ENCODE data around the gene CFAP206.
A peak's percentile ranks its signal among the peaks of the same experiment; 100 is the strongest.

Gene CFAP206, protein sequence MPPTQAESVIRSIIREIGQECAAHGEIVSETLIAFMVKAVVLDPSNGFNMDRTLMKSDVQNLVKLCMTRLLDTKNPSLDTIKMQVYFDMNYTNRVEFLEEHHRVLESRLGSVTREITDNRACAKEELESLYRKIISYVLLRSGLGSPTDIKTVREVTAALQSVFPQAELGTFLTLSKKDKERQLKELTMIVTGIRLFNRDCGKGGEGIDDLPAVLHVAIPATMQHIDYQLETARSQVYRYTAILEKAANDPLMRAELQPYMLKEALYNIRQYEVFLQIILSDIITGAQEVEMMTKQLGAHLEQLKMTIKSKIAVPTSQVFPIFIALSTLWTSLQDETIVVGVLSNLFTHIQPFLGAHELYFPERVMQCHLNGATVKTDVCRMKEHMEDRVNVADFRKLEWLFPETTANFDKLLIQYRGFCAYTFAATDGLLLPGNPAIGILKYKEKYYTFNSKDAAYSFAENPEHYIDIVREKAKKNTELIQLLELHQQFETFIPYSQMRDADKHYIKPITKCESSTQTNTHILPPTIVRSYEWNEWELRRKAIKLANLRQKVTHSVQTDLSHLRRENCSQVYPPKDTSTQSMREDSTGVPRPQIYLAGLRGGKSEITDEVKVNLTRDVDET

DNA sequence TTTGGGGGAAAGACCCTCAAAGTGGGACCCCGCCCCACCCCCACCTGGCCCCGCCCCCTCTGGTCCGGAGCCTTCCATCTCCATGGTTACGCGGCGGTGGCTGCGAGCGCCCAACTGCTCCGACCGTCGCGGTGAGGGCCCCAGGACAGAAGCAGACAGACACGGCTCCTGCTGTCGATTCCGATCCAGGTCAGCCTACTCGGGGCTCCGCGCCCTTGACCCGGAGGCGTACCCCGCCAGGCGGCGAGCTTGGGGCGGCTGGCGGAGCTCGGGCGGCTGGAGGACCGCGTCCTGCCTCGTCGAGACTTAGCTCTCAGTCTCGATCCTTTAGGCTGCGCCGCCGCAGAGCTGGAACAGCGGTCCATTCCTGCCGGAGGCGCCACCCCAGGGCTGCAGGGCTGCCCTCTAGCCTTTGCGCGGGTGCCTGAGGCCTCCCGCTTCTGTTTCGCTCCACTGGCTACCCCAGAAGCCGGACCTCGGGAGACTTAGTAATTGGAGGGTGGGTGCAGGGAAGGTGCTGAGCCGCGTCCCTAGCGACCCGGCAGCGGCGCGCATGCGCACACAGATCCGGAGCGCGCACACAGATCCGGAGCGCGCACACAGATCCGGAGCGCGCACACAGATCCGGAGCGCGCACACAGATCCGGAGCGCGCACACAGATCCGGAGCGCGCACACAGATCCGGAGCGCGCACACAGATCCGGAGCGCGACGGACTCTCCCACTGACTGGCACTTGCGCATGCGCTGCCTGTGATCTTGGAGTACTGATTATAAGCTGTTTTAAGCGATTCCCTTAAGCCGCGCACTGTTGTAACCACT lies at the start of gene CFAP206:
Gene CFAP206 (plus strand): TSS at position 72 of the 820 bp plus-strand sequence. CDS start 1,868 bp downstream, outside the sequence.
- DNase-seq = peak; percentile 13

DNA sequence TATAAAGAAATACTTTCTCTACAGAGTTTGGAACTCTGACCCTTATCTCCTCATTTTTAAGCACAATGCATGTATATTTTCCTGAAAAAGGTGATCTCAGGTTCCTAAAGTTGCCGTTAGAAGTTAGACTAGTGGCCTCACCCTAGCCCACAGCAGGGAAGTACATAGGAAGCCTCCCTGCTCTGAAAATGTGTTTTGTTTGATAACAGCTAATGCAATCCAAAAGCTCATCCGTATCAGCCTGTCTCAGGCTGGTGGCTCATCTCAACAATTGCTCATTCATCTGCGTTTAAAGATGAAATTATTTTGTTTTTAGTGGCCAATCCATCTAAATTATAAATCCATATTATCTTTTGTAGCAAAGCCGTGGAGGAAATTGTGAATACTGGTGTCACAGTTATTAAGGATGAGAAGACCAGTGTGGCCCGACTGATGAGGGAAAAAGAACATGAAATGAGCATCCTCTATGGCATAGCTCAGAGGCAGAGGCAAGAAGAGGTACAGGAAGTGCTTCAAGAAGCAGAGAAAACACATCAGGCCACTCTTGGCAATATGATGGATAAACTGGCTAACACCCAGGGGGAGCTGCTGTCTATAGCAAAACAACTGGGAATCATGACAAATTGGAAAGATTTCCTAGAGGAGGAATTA lies 43.0 kb upstream of the CFAP206 start:
- DNase-seq = no peak

DNA sequence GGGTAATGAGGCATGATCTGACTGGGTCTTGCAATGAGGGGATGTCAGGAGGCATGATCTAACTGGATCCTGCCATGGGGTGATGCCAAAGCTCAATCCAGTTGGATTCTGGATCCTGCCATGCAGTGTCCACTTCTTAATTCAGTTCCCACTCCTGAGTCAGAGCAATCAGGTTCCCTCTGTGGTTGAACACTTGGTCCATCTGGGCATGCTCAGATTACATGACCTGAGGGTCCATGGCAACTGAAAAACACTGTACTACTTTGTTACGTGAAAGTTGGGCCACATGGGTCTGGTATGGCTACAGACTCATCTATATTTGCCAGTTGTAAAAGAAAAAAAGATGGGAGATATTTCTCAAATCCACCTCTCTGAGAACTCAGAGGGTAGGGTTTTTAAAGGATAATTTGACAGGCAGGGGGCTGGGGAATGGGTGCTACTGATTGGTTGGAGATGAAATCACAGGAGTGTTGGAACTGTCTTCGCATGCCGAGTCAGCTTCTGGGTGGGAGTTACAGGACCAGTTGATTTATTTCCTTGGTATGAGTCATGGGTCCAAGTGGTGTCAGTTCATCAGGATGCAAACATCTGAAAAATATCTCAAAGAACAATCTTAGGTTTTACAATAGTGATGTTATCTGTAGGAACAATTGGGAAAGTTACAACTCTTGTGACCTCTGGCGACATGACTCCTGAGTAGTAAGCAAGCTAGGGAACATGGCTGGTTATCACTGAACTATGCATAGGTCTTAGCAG lies 41.5 kb upstream of the CFAP206 start:
- no peak for DNase-seq

DNA sequence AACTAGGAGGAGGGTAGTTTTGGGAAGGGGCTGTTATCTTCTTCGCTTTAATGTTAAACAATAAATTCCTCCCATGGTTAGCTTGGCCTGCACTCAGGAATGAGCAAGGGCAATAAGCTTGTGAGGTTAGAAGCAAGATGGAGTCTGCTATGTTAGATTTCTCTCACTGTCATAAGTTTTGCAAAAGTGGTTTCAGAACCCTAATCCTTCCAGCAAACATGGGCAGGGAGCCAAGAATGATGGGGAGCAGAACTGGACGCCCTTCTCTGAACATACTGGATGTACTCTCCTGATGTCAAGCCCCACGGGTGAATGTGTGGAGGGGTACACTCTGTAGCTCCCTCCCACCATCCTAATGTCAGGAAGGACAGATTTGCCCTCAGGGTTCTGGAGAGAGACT lies 40.9 kb upstream of the CFAP206 start:
- DNase-seq = no peak

DNA sequence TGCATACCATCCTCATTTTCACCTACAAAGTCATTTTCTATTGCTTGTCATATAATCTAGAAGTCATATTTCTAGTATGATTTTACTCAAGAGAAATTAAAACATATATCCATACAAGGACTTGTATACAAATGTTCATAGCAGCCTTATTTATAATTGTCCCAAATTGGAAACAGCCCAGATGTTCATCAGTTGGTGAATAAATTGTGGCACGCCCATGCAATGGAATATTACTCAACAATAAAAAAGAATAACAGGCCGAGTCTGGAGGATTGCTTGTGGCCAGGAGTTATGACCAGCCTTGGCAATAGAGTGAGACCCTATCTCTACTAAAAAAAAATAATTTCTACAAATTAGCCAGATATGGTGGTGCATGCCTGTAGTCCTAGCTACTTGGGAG lies 34.4 kb upstream of the CFAP206 start:
- DNase-seq = no peak

DNA sequence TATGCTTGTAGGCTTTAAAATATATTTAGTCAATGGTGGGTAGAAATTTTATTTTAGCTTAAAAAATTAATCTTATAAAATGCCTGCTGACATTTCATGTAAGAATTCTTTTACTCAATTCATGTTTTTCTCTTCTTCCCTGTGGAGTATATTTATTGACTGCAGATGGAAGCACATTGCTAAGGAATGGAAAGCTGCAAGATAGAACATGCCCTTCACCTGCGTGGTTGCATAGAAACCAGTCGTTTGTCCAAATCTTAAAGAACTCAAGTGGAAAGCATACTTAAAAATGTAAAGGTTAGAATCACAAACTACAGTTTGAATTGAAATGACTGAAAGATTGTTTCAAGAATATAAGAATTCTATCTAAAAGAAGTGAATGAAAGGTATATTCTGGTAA lies 32.5 kb upstream of the CFAP206 start:
- DNase-seq = no peak

DNA sequence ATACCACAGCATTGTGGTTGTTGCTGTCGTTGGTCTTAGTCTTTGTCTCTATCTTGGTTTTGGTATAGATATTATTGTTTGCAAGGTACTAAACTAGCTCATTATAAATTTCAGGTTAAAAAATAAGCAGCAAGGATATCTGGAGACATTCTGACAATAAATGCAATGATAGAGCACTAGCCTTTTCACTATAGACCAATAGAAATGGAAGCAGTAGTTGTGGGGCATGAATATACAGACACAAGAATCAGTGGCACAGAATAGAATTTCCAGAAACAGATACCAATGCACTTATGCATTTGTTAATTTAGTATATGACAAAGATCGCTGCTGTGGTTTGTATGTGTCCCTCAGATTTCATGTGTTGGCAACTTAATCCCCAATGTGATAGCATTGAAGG lies 31.1 kb upstream of the CFAP206 start:
- DNase-seq = no peak

DNA sequence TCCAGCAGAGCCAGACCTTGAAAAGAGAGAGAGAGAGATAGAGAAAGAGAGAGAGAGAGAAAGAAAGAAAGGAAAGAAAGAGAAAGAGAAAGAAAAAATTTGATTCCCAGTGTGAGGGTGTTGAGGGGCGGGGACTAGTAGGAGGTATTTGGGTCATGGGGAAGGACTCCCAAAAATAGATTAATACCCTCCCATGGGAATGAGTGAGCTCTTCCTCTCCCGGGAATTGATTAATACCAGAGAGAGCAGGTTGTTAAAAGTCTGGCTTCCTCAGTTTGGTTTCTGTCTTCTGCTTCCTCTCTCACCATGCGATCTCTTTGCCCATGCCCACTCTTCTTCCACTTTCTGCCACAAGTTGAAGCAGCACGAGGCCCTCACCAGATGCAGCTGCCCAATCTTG lies 28.8 kb upstream of the CFAP206 start:
- DNase-seq = no peak

DNA sequence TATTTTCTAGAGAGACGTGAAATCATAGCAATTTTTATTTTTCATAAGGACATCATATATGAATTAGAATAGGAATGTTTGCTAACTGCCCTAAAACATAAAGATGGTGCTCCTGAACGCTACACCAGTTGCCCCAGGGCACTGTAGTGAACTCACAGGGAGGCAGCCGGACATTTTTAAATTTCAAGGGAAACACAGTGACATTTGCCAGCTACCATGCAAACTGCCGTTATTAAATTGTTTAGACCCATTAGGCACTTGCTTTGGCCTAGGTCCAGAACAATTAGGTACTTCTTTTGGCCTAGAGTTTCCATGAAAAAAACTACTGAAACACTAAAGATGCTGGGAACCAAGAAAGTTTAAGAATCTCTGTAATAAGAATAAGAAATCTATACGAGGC lies 24.9 kb upstream of the CFAP206 start:
- no peak for DNase-seq

DNA sequence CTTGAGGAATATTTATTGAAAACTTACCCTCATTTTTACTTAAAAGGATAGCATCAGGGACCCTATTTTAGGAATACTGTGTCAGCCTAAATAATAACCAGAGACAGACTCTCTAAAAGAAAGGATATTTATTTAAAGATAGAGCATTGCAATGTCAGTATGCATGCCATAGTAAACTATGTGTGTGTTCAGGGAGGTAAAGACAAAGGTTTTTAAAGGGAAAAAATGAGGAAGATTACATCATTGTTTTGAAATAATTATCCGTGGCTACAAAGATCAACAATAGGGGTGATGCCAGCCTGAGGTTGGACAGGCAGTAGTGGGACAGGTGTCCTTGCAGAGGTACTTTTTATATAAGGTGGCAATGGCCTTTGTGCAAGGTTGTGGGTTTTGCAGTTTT lies 23.7 kb upstream of the CFAP206 start:
- no peak for DNase-seq

DNA sequence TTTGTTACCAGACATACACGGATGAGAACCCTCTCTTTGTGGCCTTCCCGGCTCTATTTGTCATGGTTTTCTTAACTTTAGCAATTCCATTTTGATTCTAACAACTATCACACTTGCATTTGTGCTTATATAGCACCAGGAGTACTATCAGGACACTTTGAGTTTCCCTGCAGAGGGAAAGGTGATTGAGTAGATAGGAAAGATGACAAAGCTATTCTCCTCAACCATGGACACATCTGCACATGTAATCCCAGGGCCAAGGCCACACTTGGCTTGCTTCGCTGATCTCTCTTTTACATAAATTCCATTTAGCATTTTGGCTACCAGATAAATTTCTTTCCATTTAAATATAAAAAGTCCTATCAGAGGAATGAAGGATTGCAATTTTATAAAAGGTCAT lies 23.3 kb upstream of the CFAP206 start:
- no peak for DNase-seq

DNA sequence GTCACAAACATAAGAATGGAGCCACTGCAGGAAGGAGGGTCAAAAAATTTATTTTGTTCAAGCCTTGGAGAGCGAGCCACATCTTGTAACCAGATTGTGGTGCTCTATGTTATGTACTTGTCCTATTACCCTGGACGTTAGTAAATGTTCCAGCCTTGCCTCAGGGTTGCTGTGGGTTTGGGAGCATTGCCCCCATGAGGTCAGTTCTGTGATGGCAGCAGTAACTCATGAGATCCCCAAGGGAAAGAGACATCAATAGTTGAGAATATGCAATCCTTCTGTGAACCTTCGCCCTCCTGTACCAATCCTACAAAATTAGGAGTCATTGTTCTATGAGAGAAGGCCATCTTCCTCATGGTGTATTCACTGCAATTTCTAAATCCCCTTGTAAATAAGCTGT lies 16.4 kb upstream of the CFAP206 start:
- DNase-seq = no peak

DNA sequence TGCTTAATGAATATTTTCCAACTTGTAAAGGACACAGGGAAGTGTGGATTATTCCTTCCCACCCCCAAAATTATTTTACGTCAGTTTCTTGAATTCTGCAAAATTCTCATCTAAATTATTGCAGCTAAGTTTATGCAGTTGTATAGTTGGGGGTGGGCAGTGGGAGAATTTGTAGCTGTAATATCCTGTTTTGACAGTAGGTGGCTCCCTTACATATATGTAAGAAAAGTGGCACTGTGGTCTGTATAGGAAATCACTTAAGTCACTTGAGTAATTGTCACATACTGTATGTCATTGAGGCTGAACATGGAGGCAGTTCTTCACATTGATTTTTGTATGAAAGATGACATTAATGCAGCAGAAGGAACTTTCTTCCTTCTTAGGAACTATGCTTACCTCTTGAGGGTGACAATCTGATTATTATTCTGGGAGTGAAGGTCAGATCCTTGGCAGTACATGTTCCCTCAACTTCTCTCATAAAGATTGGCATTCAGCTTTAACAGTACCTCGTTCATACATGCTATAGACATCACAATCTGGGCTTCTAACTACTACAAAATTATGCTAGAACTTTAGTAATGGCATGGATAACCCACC lies 14.6 kb upstream of the CFAP206 start:
- DNase-seq = no peak

DNA sequence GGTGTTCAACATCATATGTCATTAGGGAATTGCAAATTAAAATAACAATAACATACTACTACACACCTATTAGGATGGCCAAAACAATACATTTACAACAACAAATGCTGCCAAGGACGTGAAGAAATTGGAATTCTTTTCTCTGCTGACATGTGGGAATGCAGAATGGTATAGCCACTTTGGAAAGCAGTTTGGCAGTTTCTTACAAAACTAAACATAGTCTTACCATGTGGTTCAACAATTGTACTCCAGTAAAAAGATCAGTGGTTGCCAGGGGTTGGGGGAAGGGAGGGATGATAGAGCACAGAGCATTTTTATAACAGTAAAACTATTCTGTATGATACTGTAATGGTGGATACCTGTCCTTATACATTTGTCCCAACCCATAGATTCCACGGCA lies 12.3 kb upstream of the CFAP206 start:
- DNase-seq = no peak

DNA sequence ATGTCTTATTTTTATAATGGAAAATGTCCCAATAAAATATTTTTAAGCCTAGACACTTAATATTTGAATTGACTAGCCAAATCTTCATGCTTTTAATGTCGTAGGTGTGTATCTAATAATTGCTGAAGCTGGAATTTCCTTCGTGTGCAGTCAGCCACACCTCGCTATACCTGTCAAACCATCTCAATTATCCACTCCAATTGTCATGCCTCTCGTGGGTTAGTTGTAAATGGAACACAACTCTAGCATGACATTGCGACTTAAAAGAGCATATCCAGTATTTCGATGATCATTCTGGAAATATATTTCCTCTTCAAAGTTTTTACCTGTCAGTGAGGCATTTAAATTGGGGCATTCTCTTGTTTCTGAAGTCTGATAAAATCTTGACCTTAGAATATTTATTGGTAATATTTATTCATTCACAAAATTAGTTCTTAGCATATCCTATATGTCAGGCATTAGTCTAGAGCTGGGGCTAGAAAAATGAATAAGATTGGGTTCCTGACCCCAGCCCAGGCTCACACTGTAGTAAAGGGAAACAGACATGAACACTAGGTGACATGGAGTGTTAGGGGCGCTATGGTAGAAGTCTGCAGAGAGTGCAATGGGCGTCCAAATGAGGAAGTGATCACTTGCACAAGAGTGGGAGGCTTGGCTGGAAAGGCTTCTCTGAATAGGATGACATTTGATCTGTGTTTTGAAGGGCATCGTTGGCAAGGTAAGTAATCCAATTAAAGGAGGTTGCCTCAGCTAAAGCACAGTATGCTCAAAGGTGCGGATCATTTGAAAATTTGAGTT lies 11.0 kb upstream of the CFAP206 start:
- DNase-seq = no peak

DNA sequence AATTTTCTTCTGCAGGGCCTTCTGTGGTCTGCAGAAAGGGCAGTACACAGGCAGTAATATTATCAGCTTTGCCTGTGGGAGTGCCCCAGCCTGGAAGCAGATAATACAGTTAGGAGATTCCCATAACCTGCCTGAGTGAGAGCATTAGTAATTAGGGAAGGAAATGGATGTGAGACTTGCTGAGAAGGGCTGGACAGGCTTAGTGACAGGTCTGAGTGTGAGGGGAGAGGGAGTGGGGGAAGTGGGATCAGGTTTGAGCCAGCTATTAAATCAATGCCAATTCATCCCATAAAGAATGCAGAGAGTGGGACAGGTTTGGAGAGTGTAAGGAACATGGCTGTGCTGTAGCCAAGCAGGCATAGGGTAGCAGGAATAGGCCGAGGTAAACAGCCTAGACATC lies 10.1 kb upstream of the CFAP206 start:
- no peak for DNase-seq

DNA sequence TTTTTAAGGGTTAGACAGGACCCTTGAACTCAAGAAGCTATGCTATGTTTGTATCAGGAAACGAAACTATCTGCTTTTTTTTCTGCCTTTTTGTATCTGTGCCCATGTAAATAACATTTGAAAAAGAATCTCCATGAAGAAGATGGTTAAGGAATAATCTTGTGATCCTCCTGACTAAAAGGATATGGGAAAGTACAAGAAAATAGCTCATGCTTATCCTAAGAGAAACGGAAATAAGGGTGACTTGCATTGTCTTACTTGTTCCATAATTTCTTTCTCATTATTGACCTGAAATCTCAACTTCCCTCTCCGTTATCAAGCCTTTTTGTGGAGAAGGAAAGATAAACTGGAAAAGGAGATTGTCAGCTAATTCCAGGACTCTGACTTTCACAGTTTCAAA lies 5.9 kb upstream of the CFAP206 start:
- DNase-seq = no peak

DNA sequence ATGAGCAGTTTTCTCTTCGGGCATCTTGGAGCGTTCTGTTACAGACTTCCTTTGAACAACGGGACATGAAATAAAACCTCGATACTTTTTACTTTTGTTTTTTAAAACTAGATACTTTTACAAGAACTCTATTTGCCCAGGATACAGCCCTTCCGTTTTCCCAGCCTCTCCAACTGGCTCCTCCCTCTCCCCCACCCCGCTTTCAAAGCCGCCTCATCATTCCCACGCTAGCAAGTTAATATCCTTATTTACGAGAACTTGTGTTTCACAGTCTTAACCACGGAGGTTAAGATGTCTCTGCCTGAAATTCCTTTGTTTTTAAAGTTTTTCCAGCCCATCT lies 241 bp upstream of the CFAP206 start:
- no peak for DNase-seq

DNA sequence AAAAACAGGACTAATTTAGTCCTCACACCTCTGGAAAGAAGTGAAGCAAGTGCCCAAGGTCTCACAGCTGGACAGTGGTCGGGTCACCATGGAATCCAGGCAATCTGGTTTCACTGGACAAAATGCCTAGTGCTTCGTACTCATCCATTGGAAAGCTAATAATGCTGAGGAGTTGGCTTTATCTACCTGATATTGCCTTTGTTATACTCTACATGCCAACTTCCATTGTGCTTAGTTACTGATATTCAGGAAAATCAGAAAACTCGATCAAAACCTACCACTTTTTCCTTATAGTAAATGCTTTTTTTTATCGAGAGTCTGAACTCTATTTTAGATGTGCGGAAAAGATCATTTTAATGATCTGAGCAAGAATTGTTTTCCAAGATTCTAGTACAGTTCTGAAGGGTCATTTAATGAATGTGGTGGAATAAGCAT lies 966 bp downstream of the CFAP206 start:
- no peak for DNase-seq

DNA sequence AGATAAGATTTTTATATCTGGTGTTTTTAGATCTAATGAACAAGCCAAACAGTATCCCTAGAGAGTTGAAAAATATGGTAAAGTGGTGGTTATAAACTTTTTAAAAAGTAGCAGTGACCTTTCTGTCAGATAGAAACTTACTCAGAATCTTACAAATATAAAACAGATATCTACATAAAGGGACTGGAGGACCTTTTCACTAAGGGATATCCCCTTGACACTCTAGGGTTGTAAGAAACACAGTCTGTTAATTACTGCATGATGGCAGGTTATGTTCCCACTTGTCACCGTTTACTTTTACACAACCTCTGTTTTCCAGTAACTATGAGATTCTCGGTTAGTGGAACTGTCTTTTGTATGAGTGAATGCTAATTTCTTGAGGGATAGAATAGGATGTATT lies 11.5 kb downstream of the CFAP206 start:
- no peak for DNase-seq

DNA sequence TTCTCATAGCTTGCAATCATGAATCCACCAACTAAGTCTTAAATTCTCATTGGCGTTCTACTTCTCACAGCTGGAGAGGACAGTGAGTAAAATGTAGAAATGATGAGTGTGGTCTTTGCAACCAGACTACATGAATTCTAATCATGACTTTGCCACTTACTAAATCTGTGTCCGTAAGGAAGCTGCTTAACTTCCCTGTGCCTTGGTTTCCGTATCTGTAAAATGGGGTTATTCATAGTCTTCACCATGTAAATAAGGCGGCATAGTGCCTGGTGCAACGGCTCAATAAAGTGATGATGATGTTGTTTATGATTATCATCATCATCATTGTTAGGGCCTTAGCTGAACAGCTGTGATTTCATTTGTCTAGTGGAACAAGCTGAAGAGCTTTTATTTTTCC lies 12.6 kb downstream of the CFAP206 start:
- no peak for DNase-seq

Data from cortex of kidney (tissue), 1 donor.